Neuron (in vitro differentiated cells): ENCODE results near the gene SV2C.

Experiments
- H2AFZ ChIP-seq: one replicate; pipeline ENCODE4 v1.6.1; 2013; ENCODE audit warnings: low read depth, mild to moderate bottlenecking, inconsistent platforms, low read length, moderate library complexity
- H3K27me3 ChIP-seq: one replicate; pipeline ENCODE4 v1.6.1; 2013; ENCODE audit warnings: low read length; ENCODE audit not compliant: insufficient read depth
- H3K36me3 ChIP-seq: one replicate; pipeline ENCODE4 v1.6.1; 2013; ENCODE audit warnings: low read length; ENCODE audit not compliant: insufficient read depth
- H3K4me1 ChIP-seq: one replicate; pipeline ENCODE4 v1.6.1; 2013; ENCODE audit warnings: low read length; ENCODE audit not compliant: insufficient read depth
- H3K4me3 ChIP-seq: 2 replicates; pipeline ENCODE4 v1.5.1; 2013; ENCODE audit warnings: mild to moderate bottlenecking, low read length, moderate library complexity
- H3K9me3 ChIP-seq: one replicate; pipeline ENCODE4 v1.6.1; 2013; ENCODE audit warnings: low read length

SV2C gene

DNA sequence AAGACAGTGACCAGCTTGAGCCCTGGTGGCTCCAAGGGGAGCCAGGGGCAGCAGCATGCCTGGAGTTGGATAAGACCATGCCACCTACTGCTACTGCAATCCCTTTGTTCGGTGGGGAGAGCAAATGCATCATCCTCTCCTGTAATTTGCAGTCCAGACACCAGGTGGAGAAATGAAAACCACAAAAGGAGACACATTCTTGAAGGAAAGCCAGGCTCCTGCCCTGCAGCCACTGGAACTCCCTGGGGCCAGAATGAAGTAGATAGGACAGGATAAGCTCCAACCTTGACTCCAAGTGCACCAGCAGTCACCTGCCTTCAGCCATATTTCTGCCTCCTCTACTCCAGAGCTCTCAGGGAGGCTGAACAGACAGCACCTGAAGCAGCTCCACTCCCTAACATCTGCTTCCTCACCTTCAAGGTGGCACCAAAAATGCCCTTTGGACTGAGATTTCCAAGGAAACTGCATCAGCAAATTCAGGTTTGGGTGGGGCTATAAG lies 254.8 kb downstream of the SV2C start:
- Histone ChIP-seq H3K27me3 (no peaks in the 10 kb centered on the region), H3K9me3 (peaks cover 2% of the 10 kb centered on the region)

DNA sequence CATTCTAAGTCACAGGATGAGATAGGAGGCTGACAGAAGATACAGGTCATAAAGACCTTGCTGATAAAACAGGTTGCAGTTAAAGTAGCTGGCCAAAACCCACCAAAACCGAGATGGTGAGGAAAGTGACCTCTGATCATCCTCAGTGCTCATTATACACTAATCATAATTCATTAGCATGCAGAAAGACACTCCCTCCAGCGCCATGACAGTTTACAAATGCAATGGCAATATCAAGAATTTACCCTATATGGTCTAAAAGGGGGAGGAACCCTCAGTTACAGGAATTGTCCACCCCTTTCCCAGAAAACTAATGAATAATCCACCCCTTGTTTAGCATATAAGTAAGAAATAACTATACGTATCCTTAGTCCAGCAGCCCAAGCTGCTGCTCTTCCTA lies 256.7 kb downstream of the SV2C start:
- Histone ChIP-seq H2AFZ (no peak overlapping the region), H3K4me3 (no peak overlapping the region), H3K27me3 (no peaks in the 10 kb centered on the region), H3K4me1 (peaks cover 18% of the 10 kb centered on the region), H3K9me3 (peaks cover 2% of the 10 kb centered on the region), H3K36me3 (no peaks in the 10 kb centered on the region)

More for the DNA sequence above, 254.8 kb downstream of the SV2C start:
- no peaks in the 10 kb centered on the region for H3K36me3 ChIP-seq
- no peak overlapping the region for H3K4me3 ChIP-seq
- H3K4me1 ChIP-seq, result peaks cover 18% of the 10 kb centered on the region
- no peak overlapping the region for H2AFZ ChIP-seq

DNA sequence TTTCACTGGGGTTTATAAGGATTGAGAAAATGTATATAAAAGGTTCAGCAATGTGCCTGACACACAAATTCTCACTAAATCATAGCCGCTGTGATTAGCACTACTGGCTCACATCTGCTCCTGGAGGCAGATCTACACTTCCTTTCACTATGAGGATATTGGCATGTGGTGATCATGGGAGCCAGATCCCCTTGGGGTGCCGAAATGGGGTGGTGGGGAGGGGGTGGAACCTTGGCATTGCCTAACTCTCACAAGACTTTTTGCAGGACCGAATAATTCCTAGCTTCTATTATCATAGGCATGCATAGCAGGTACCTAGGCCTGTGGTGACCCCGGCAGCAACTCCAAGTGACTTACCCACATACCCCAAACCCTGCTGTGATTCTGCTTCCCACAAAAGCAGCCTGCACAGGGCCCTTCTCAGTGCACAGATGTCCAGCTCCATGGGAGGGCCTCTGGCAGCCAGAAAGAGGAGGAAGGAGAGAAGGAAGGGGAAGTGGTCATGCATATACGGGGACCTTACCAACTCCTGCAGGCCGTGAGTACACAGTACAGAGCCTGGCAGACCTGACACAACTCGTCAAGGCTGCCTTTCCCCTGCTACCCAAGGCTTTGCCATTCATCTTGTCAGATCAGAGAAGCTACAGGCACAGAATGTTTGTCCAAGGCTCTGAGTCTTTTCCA lies 258.6 kb downstream of the SV2C start:
- Histone ChIP-seq H3K9me3 (peaks cover under 1% of the 10 kb centered on the region), H3K4me3 (no peak overlapping the region), H3K4me1 (peaks cover 18% of the 10 kb centered on the region), H3K27me3 (no peaks in the 10 kb centered on the region), H3K36me3 (no peaks in the 10 kb centered on the region), H2AFZ (no peak overlapping the region)

DNA sequence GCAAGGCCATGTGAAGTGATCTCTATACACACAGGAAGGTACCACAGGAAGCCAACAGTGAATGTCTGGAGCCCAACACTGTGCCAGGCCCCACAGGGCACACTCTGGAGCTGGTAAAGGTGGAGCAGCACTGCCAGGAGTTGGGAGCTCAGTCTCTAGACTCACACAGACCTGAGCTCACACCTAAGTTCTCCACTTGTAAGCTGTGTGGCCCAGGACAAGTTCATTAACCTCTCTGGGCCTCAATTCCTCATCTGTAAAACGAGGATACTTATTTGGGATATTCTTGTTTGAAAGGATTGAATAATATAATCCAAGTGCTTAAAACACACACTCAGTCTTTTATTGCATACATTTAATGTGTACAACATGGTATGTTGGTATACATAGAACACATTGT lies 259.3 kb downstream of the SV2C start:
- peaks cover 18% of the 10 kb centered on the region for H3K4me1 ChIP-seq
- H3K4me3 ChIP-seq, result no peak overlapping the region
- H3K27me3 ChIP-seq, result no peaks in the 10 kb centered on the region
- H2AFZ ChIP-seq, result no peak overlapping the region
- H3K9me3 ChIP-seq, result no peaks in the 10 kb centered on the region
- H3K36me3 ChIP-seq, result no peaks in the 10 kb centered on the region

- no peak overlapping the region for H2AFZ ChIP-seq
- no peaks in the 10 kb centered on the region for H3K36me3 ChIP-seq
- H3K4me3 ChIP-seq, result no peak overlapping the region
- no peaks in the 10 kb centered on the region for H3K27me3 ChIP-seq
- no peaks in the 10 kb centered on the region for H3K9me3 ChIP-seq
- peaks cover 12% of the 10 kb centered on the region for H3K4me1 ChIP-seq
Observed at GRCh38 chr5:76345582-76345981, 262.4 kb downstream of the SV2C start.

DNA sequence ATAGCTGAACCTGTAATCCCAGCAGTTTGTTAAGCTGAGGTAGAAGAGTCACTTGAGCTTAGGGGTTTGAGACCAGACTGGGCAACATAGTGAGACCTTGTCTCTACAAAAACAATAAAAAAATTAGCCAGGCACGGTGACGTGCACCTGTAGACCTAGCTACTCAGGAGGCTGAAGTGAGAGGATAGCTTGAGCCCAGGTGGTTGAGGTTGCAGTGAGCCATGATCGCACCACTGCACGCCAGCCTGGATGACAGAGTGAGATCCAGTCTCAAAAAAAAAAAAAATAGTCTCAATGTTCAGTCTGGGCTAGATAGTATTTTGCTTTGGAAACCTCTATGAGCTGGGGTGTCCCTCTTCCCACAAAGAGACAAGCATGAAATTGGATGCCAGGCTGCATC lies 268.0 kb downstream of the SV2C start:
- H3K4me1 ChIP-seq, result peaks cover 3% of the 10 kb centered on the region
- H3K4me3 ChIP-seq, result no peak overlapping the region
- H3K36me3 ChIP-seq, result no peaks in the 10 kb centered on the region
- H3K9me3 ChIP-seq, result no peaks in the 10 kb centered on the region
- H3K27me3 ChIP-seq, result no peaks in the 10 kb centered on the region
- H2AFZ ChIP-seq, result no peak overlapping the region

DNA sequence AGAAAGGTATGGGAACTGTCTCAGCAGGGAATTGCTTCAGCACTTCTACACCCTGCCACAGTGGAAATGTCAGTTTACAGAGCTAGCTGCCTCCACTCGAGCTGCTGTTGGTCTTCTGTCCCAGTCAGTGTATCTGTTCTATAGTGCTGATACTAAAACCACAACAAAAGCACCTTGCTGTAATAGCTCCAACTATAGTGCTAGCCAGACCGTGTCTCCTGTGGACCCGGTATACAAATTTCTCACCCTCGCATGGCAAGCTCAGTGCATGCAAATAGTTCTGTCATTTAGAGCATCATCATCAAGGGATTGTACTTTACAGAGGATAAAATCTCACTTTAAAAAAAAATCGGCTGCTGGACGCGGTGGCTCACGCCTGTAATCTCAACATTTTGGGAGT lies 268.4 kb downstream of the SV2C start:
- no peaks in the 10 kb centered on the region for H3K9me3 ChIP-seq
- H2AFZ ChIP-seq, result no peak overlapping the region
- H3K36me3 ChIP-seq, result no peaks in the 10 kb centered on the region
- H3K4me1 ChIP-seq, result peaks cover 3% of the 10 kb centered on the region
- H3K4me3 ChIP-seq, result no peak overlapping the region
- no peaks in the 10 kb centered on the region for H3K27me3 ChIP-seq

DNA sequence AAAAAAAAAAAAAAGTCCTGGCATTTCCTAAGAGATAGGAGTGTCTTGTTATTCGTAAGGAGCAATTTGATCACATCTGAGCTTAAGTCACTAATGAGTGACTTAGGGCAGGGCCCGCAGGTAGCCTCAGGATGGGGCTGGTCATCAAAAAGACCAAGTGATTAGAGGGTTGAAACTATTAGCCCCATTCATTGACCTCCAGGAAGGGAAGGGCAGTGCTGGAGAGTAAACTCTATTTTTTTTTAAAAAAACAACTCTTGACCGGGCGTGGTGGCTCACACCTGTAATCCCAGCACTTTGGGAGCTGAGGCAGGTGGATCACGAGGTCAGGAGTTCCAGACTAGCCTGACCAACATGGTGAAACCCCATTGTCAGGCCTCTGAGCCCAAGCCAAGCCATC lies 273.7 kb downstream of the SV2C start:
- Histone ChIP-seq H2AFZ (no peak overlapping the region), H3K4me1 (no peaks in the 10 kb centered on the region), H3K9me3 (no peaks in the 10 kb centered on the region), H3K4me3 (no peak overlapping the region), H3K27me3 (no peaks in the 10 kb centered on the region), H3K36me3 (no peaks in the 10 kb centered on the region)

DNA sequence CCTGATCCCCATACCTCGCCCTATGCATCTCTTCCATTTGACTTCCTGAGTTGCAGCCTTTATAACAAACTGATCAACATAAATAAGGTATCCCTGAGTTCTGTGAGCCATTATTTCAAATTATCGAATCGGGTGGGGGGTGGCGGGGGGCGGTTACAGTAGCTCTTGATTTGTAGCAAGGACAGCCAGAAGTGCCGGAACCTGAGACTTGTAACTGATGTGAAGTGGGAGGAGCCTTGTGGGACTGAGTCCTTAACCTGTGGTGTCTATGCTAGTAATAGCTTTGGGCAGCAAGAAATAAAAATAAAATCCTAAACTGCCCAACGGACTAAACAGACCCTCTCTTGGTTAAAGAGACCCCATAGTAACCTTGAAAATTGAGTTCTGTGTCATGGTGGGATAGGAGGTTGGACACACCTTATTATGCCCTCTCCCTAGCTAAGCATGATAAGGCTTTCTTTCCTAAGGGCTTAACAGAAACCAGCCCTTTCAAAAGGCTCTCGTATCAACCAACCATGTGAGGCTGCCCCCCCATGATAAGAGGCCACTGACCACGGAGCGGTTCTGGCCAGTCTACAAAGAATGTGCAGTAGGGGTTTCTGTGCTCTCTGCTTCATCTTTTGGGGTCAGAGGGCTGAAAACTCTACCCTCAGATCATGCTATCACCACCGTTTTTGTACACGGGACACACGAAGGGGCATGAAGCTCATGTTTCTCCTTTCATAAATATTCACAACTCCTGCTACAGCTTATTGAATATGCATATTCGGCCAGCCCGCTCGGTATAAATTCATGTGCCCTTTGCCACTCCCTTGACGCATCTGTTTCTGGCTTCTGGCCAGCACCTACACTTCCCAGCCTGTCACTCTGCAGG lies 280.4 kb downstream of the SV2C start:
- Histone ChIP-seq H3K36me3 (no peaks in the 10 kb centered on the region), H3K4me3 (no peak overlapping the region), H3K4me1 (peaks cover 18% of the 10 kb centered on the region), H3K9me3 (no peaks in the 10 kb centered on the region), H2AFZ (no peak overlapping the region), H3K27me3 (no peaks in the 10 kb centered on the region)

GRCh38 chr5:76364226-76364589 lies 281.0 kb downstream of the SV2C start:
- Histone ChIP-seq H2AFZ (no peak overlapping the region), H3K36me3 (no peaks in the 10 kb centered on the region), H3K27me3 (no peaks in the 10 kb centered on the region), H3K4me1 (peaks cover 18% of the 10 kb centered on the region), H3K9me3 (no peaks in the 10 kb centered on the region), H3K4me3 (no peak overlapping the region)

- H3K9me3 ChIP-seq, result no peaks in the 10 kb centered on the region
- no peak overlapping the region for H3K4me3 ChIP-seq
- peaks cover 18% of the 10 kb centered on the region for H3K4me1 ChIP-seq
- H2AFZ ChIP-seq, result no peak overlapping the region
- no peaks in the 10 kb centered on the region for H3K36me3 ChIP-seq
- H3K27me3 ChIP-seq, result no peaks in the 10 kb centered on the region
Observed at GRCh38 chr5:76365561-76365960, 282.4 kb downstream of the SV2C start.

DNA sequence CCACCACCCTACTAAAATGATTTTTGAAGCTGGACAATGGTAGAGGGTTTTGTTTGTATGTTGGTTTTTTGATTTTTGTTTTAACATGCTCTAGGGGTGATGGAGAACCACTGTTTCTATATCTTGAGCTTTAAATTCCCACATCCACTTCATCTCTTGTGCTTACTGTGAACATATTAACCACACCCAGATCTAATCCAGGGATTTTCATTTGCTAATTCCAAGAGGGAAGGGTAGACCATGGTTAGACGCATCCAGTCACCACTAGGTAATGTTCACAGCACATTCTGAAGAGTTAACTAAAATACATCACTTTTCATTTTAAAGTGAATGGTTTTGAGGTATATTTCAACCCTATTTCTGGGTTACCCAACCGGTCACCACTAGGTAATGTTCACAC lies 283.4 kb downstream of the SV2C start:
- Histone ChIP-seq H3K9me3 (no peaks in the 10 kb centered on the region), H3K36me3 (no peaks in the 10 kb centered on the region), H3K4me3 (no peak overlapping the region), H3K4me1 (peaks cover 18% of the 10 kb centered on the region), H2AFZ (no peak overlapping the region), H3K27me3 (no peaks in the 10 kb centered on the region)

GRCh38 chr5:76367623-76368371 lies 284.6 kb downstream of the SV2C start:
- no peak overlapping the region for H2AFZ ChIP-seq
- H3K4me3 ChIP-seq, result no peak overlapping the region
- no peaks in the 10 kb centered on the region for H3K27me3 ChIP-seq
- no peaks in the 10 kb centered on the region for H3K9me3 ChIP-seq
- no peaks in the 10 kb centered on the region for H3K36me3 ChIP-seq
- peaks cover 28% of the 10 kb centered on the region for H3K4me1 ChIP-seq
